ENCODE measurements around the gene HEPN1. TPM values are rescaled to one million over a fixed set of nuclear protein-coding genes. Genes with fewer than 3 reads are reported as not detected.

The HEPN1 gene
- total and polyA plus RNA-seq, 10 of the 15 experiments (the other 5 are each of a cell fraction or from before 2014, with no cell fraction given), result not detected

GRCh38 chr11:124892750-124893454 is 26.1 kb upstream of the HEPN1 start:
- Histone ChIP-seq H3K9ac (ENCODE audit: control insufficient read depth, insufficient read depth, low read length) (no peak overlapping the region), H3K4me3 (no peak overlapping the region), H3K4me1 (ENCODE audit: control insufficient read depth, insufficient read depth, low read length) (no peaks in the 10 kb centered on the region), H2AFZ (ENCODE audit: control insufficient read depth, low read depth, low read length) (no peak overlapping the region), H3K36me3 (ENCODE audit: control insufficient read depth in 2 of 2, insufficient read depth in 2 of 2, low read length in 1 of 2) (no peaks in the 10 kb centered on the region), H3K79me2 (ENCODE audit: control insufficient read depth, insufficient read depth, low read length) (no peaks in the 10 kb centered on the region), H3K4me2 (ENCODE audit: control insufficient read depth, insufficient read depth) (no peak overlapping the region), H3K9me3 (replicated peaks; ENCODE audit: control insufficient read depth, insufficient read depth, low read length) (no peaks in the 10 kb centered on the region), H4K20me1 (ENCODE audit: control insufficient read depth, insufficient read depth) (no peaks in the 10 kb centered on the region), H3K27ac (ENCODE audit: control insufficient read depth, insufficient read depth) (no peak overlapping the region), H3K27me3 (replicated peaks in 1 of 2; ENCODE audit: control insufficient read depth in 2 of 2, insufficient read depth in 2 of 2, low read length in 1 of 2) (peaks cover 0 to 3% of the 10 kb centered on the region in 2 experiments; a peak in 2 of 4 replicates)
- in situ Hi-C loops (cut with MboI) (no loop called here), intact Hi-C loops (cut with micrococcal nuclease; ENCODE audit: unreplicated experiment) (no loop called here)
- POLR2A ChIA-PET, result no interaction called here
- ATAC-seq (no peak), DNase-seq (ENCODE audit: low read depth, low spot score) (no peak), FAIRE-seq (no peak)
- 39% methylated on average over 9 of the region's 9 CpGs for WGBS (ENCODE audit: insufficient coverage, insufficient replicate concordance, low lambda C conversion rate, missing lambda C conversion rate)
- CTCF ChIA-PET, result no interaction called here
- TF ChIP-seq RCOR1 (conservative IDR thresholded peaks at IDR 0.05; ENCODE audit: low read depth, low read length) (no peak), RELB (IDR thresholded peaks at IDR 0.05; ENCODE audit: low read depth) (no peak), TARDBP (IDR thresholded peaks at IDR 0.05; ENCODE audit: borderline replicate concordance) (no peak), ESRRA (IDR thresholded peaks at IDR 0.05; ENCODE audit: low read length) (no peak), ELK1 (IDR thresholded peaks at IDR 0.05; ENCODE audit: low read depth, low read length) (no peak), PRDM15 (CRISPR knock-in tag; IDR thresholded peaks at IDR 0.05) (no peak), BCL3 (IDR thresholded peaks at IDR 0.05; ENCODE audit: borderline replicate concordance, insufficient read depth, low read depth, low read length, poor library complexity, severe bottlenecking) (no peak)
- SMC1A ChIA-PET (ENCODE audit: uncharacterized antibody, unreplicated experiment), result interaction anchor here (1.0 to 1.3 kb wide), 2 partner anchors 231 to 453 kb away, joined by 3 to 4 read pairs; no protein-coding TSS in a partner anchor
- RAD21 ChIA-PET (ENCODE audit: unreplicated experiment), result no interaction called here
- BruUV-seq (replicated peaks), result no TSS peak

Measured in GM12878 (cell line).